ENCODE results near the gene DHRSX. TPM values are rescaled to one million over a fixed set of nuclear protein-coding genes. Genes with fewer than 3 reads are reported as not detected.
"Not testable (repeated sequence)": the region's sequence is repeated elsewhere in the genome, so short reads cannot be mapped to it uniquely, and the experiment has no call there.

Gene DHRSX
- total RNA-seq, 1 experiment from 2014 or later, result 11.5 TPM

- no peak overlapping the region for H3K27ac ChIP-seq (ENCODE audit: low read length)
- CTCF ChIA-PET, result no interaction called here
Measured at GRCh38 chrX:2423282-2423681, 77.5 kb downstream of the DHRSX start.

GRCh38 chrX:2419418-2419817, 81.4 kb downstream of the DHRSX start:
- H2AFZ ChIP-seq (ENCODE audit: low read length); CTCF ChIA-PET; H4K20me1 ChIP-seq (ENCODE audit: low read length); H3K4me1 ChIP-seq (ENCODE audit: insufficient read depth, low read length); H3K27me3 ChIP-seq (ENCODE audit: low read length); H3K9ac ChIP-seq (ENCODE audit: low read length); intact Hi-C loops (cut with micrococcal nuclease); POLR2A ChIA-PET (ENCODE audit: unreplicated experiment); H3K9me2 ChIP-seq (replicated peaks; ENCODE audit: low read length); BruUV-seq (replicated peaks); H3K9me3 ChIP-seq (ENCODE audit: low read length); H3K27ac ChIP-seq (ENCODE audit: low read length); H3K4me2 ChIP-seq (ENCODE audit: low read length); H3K79me2 ChIP-seq (ENCODE audit: low read length); H3K4me3 ChIP-seq (ENCODE audit: low read length); DNase-seq; H3F3A ChIP-seq (ENCODE audit: low read length, unreplicated experiment); H3K36me3 ChIP-seq (ENCODE audit: low read depth, low read length); ATAC-seq: not testable (repeated sequence)

More at GRCh38 chrX:2423282-2423681, 77.5 kb downstream of the DHRSX start:
- BruUV-seq (replicated peaks), result no TSS peak
- ATAC-seq (no peak), DNase-seq (peak; percentile 36)
- no peaks in the 10 kb centered on the region for H3K36me3 ChIP-seq (ENCODE audit: low read depth, low read length)
- no peaks in the 10 kb centered on the region for H3K9me2 ChIP-seq (replicated peaks; ENCODE audit: low read length)
- intact Hi-C loops (cut with micrococcal nuclease), result no loop called here
- no peaks in the 10 kb centered on the region for H3K27me3 ChIP-seq (ENCODE audit: low read length)
- H3F3A ChIP-seq (ENCODE audit: low read length, unreplicated experiment), result no peaks in the 10 kb centered on the region
- TF ChIP-seq CTCF (conservative IDR thresholded peaks at IDR 0.05; ENCODE audit: low read depth, low read length) (no peak), EZH2phosphoT487 (IDR thresholded peaks at IDR 0.05; ENCODE audit: borderline replicate concordance, low read length) (no peak), EZH2 (IDR thresholded peaks at IDR 0.05; ENCODE audit: low read length, unreplicated experiment) (no peak)
- H2AFZ ChIP-seq (ENCODE audit: low read length), result no peak overlapping the region
- no peaks in the 10 kb centered on the region for H3K79me2 ChIP-seq (ENCODE audit: low read length)
- no peak overlapping the region for H3K4me2 ChIP-seq (ENCODE audit: low read length)
- POLR2A ChIA-PET (ENCODE audit: unreplicated experiment), result no interaction called here
- H3K9ac ChIP-seq (ENCODE audit: low read length), result no peak overlapping the region
- no peak overlapping the region for H3K4me3 ChIP-seq (ENCODE audit: low read length)
- no peaks in the 10 kb centered on the region for H3K4me1 ChIP-seq (ENCODE audit: insufficient read depth, low read length)
- H4K20me1 ChIP-seq (ENCODE audit: low read length), result no peaks in the 10 kb centered on the region
- no peaks in the 10 kb centered on the region for H3K9me3 ChIP-seq (ENCODE audit: low read length)

GRCh38 chrX:2418000-2418399, 82.8 kb downstream of the DHRSX start:
- H3K9me3 ChIP-seq (ENCODE audit: low read length), result no peaks in the 10 kb centered on the region
- no peak overlapping the region for H3K4me3 ChIP-seq (ENCODE audit: low read length)
- H3K9ac ChIP-seq (ENCODE audit: low read length), result no peak overlapping the region
- no peak for TF ChIP-seq EZH2phosphoT487 (IDR thresholded peaks at IDR 0.05; ENCODE audit: borderline replicate concordance, low read length)
- no peak for TF ChIP-seq CTCF (conservative IDR thresholded peaks at IDR 0.05; ENCODE audit: low read depth, low read length)
- TF ChIP-seq EZH2 (IDR thresholded peaks at IDR 0.05; ENCODE audit: low read length, unreplicated experiment), result no peak
- H2AFZ ChIP-seq (ENCODE audit: low read length), result no peak overlapping the region
- no peaks in the 10 kb centered on the region for H3K36me3 ChIP-seq (ENCODE audit: low read depth, low read length)
- H3K4me1 ChIP-seq (ENCODE audit: insufficient read depth, low read length), result no peaks in the 10 kb centered on the region
- no peak for ATAC-seq
- BruUV-seq (replicated peaks), result no TSS peak
- POLR2A ChIA-PET (ENCODE audit: unreplicated experiment), result no interaction called here
- intact Hi-C loops (cut with micrococcal nuclease), result no loop called here
- H3K27me3 ChIP-seq (ENCODE audit: low read length), result no peaks in the 10 kb centered on the region
- no peak for DNase-seq
- no peak overlapping the region for H3K27ac ChIP-seq (ENCODE audit: low read length)
- H3K4me2 ChIP-seq (ENCODE audit: low read length), result no peak overlapping the region
- no peaks in the 10 kb centered on the region for H3F3A ChIP-seq (ENCODE audit: low read length, unreplicated experiment)
- no peaks in the 10 kb centered on the region for H3K79me2 ChIP-seq (ENCODE audit: low read length)
- no peaks in the 10 kb centered on the region for H4K20me1 ChIP-seq (ENCODE audit: low read length)
- H3K9me2 ChIP-seq (replicated peaks; ENCODE audit: low read length), result no peaks in the 10 kb centered on the region
- CTCF ChIA-PET, result no interaction called here

Data from PC-3 (cell line).